ENCODE data around the gene ZNF593. TPM values are rescaled to one million over a fixed set of nuclear protein-coding genes. Genes with fewer than 3 reads are reported as not detected.

Gene ZNF593
- total and polyA plus RNA-seq, 9 of the 15 experiments (the other 6 are each of a cell fraction or from before 2014, with no cell fraction given), result 9.8 to 334 (median 48.2) TPM

DNA sequence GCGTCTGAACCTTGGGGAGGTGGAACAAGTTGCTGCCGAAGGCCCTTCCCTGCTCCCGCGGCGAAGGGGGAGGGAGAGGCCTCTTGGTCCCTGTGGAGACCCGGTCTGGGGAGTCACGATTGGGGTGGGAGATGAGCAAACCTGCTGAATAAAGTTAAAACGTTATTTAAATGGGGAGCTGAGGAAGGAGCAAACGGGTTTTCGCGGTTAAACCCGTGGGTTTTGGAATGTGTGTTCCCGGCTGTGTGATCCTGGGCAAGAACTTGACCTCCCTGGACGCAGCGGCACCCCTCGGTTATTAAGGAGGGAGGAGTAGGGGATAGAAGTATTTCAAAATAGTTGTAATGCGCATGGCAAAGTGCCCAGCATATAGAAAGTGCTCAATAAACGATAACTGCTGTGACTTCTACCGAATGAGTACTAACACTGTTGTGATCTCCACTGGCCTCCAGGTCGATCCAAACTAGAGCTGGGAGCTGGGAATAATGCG lies 7.4 kb upstream of the ZNF593 start (continued):
- no peak; the same call in 1 of the 2 replicates for TF ChIP-seq RFX7 (CRISPR knock-in tag; IDR thresholded peaks at IDR 0.05)
- TF ChIP-seq CAMTA2 (CRISPR knock-in tag; conservative IDR thresholded peaks at IDR 0.05), result no peak
- TF ChIP-seq ASH1L (IDR thresholded peaks at IDR 0.05; ENCODE audit: borderline replicate concordance, low read depth, partially characterized antibody), result no peak
- TF ChIP-seq ZFP36 (IDR thresholded peaks at IDR 0.05; ENCODE audit: low read depth, low read length, partially characterized antibody), result peak; percentile 56
- no peak for TF ChIP-seq ATF3 (IDR thresholded peaks at IDR 0.05)
- no peak for TF ChIP-seq ATF3 (CRISPR knock-in tag; conservative IDR thresholded peaks at IDR 0.05)
- no peak for TF ChIP-seq TBL1XR1 (IDR thresholded peaks at IDR 0.05; ENCODE audit: low read length in 2 of 2)
- 0 out of 2 replicates have a peak, but pooled peaks have one; percentile 45 for TF ChIP-seq ZNF561 (CRISPR knock-in tag; conservative IDR thresholded peaks at IDR 0.05)
- no peak for TF ChIP-seq ZNF644 (tag; IDR thresholded peaks at IDR 0.05; ENCODE audit: low read depth)
- no peak for TF ChIP-seq HES1 (IDR thresholded peaks at IDR 0.05; ENCODE audit: low read depth)
- no peak for TF ChIP-seq SREBF2 (CRISPR knock-in tag; IDR thresholded peaks at IDR 0.05)
- 0 out of 2 replicates have a peak, but pooled peaks have one; percentile 22 for TF ChIP-seq FOXA1 (IDR thresholded peaks at IDR 0.05; ENCODE audit: borderline replicate concordance)
- 0 out of 2 replicates have a peak, but pooled peaks have one; percentile 3 for TF ChIP-seq ATF7 (IDR thresholded peaks at IDR 0.05)
- TF ChIP-seq NELFE (IDR thresholded peaks at IDR 0.05; ENCODE audit: insufficient read depth, insufficient read length), result no peak
- TF ChIP-seq POLR2AphosphoS5 (IDR thresholded peaks at IDR 0.05; ENCODE audit: control insufficient read depth, insufficient read depth, low read depth, low read length), result no peak
- peak; percentile 15; the same call in 1 of the 2 replicates for TF ChIP-seq TOE1 (IDR thresholded peaks at IDR 0.05; ENCODE audit: borderline replicate concordance)
- no peak for TF ChIP-seq TOE1 (CRISPR knock-in tag; IDR thresholded peaks at IDR 0.05; ENCODE audit: borderline replicate concordance, low read depth)
- no peak for TF ChIP-seq E2F3 (CRISPR knock-in tag; IDR thresholded peaks at IDR 0.05)
- TF ChIP-seq POLR2G (IDR thresholded peaks at IDR 0.05; ENCODE audit: low read depth, low read length), result no peak
- TF ChIP-seq HCFC1 (IDR thresholded peaks at IDR 0.05; ENCODE audit: low read depth, low read length), result no peak
